ENCODE measurements around the gene ASPDH.
"Not testable (repeated sequence)": the region's sequence is repeated elsewhere in the genome, so short reads cannot be mapped to it uniquely, and the experiment has no call there.

ASPDH gene

DNA sequence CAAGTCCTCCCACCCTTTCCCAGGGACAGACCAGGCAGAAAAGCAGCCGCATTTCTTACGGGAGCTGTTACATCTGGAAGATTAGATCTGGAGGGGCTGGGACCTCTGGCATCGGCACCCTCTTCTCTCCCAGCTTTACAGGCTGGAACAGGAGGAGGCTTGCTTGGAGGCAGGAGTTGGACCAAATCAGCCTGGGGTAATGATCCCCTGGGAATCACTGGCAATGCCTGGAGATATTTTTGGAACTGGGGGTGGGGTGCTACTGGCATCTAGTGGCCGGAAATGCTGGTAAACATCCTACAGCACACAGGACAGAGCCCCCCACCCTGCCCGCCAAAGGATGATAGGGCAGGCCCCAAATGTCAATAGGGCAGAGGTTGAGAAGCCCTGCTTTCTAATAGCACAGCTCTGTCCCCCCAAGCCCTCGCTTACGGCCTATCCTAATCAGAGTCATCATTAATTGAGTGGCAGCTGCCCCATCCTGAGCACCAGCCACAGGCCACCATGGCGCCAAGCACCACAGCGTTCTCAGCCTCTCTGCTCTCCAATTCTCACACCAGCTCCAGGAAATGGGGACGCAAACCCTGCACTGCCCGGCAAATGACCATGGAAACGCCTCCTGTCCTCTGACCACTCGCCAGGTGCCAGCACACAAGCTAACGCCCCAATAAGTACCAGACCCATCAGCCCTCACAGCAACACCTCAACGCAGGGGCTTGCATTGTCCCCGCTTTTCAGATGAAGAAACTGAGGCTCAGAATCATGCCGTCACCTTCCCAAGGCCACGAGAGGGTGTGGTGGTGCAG, 33.9 kb upstream of the ASPDH start:
- DNase-seq: no peak

DNA sequence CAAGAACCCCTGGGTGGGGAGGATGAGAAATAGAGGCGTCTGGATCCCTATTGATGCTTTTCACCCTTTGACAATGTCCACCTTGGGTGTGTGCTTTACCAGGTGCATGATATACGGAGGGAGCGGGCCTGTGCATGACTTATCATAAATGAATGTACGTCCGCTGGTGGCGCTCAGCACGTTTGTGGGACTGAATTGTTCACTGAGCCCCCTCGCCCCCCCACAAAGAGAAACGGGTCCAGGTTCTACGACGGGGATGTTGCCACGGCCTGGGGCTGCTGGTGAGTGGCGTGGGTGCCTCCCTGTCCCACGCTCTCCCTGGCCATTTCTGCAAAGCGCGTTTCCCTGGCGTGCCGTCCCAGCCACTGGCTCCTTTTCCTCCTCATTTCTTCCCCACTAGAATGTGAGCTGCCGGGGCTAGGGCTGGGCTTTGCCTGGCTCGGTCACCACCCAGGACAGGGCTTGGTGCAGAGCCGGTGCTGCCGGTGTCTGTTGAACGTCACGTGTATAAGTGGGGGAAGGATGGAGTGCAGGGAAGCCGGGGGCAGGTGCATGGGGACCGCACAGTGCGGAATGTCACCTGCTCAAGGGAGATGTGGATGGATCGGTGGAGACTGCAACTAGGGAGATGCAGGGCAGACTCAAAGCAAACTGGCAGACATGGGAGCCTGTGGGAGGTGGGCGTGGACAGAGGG, 33.0 kb upstream of the ASPDH start:
- no peak for DNase-seq

- DNase-seq: no peak
These were observed 29.2 kb upstream of the ASPDH start for GRCh38 chr19:50542943-50543342.

- DNase-seq: peak; percentile 86
These were observed 24.1 kb upstream of the ASPDH start for GRCh38 chr19:50537769-50538230.

DNA sequence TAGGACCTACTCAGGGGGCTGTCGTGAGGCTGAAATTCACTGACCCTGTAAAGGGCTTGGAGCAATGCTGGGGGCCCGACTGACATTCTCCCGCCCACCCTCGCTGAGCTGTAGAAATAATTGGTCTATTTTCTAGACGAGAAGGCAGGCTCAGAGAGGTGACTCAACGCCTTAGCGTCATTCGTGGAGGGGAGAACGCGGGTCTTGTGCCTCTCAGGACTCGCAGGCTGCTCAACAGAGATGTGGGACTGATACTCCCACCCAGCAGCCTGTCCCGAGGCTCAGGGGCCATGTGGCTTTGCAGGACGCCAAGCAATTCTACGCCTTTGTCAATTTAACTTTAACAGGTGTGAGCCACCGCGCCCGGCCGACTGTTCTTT, 23.6 kb upstream of the ASPDH start:
- DNase-seq: no peak

DNA sequence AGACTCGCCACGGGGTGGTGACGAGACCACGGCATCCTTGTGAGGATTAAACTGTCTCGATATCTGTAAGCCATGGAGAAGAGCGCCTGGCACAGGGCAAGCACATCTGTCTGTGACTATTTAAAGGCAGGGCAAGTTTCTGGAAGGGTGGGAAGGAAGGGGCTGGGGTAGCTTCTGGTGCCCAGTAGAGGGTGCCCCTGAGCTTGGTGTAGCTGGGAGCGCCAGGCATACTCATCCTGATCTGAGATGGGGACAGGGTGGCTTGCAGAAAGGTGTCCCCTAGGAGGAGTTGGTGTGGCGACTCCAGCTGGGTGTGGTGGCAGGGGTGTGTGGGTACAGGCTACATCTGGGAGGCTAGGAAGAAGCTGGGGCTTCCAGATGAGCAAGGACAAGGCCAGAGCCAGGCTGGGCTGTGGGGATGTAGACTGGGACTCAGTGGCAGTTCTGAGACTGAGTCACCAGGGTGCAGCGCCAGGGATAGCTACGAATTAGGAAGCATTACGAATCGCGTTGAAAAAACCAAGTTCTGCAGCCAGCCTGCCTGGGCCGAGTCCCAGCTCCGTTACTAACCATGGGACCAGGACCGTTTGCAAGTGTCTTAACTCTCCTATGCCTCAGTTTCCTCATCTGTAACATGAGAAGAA, 23.1 kb upstream of the ASPDH start:
- no peak for DNase-seq

DNA sequence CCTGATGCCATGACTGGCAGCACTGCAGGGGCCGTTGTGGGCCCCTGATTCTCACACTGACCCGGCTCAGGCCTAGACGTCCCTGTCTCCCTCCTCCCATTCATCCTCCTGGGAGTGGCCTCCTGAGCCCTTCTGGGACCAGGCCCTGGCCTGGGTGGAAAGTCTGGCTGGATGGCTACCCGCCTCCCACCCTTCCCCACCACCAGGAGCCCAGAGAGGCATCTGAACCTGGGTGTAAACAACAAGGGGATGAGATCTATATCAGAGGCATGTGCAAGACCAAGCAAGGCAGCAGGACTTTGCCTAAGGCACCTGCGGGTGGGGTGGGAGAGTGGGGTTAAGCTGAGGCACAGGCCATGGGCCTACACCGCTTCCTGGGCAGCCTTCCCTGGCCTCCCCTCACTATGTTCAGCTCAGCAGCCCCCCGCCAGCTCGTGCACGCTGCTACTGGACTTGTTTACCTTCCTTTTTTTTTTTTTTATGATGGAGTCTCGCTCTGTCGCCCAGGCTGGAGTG, 22.0 kb upstream of the ASPDH start:
- no peak for DNase-seq

DNA sequence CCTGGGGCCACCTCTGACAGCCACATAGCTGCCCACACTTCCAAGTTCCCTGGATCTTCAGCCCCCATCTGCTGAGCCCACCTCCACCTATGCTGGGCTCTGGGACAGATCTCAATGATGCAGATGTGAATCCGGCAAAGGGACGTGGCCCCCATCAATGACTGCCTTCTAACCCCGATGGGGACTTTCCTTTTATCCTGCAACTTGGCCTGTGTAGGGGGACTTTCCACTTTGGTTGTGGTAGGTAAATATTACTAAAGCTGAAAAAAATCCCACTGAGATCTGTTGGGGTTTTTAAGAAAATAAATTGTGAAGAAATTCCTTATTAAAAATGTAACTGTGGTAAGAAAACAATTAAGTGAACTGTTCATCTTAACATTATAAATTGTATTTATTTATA, 20.8 kb upstream of the ASPDH start:
- DNase-seq: no peak

GRCh38 chr19:50532952-50533351, 19.2 kb upstream of the ASPDH start:
- no peak for DNase-seq

GRCh38 chr19:50531171-50531612, 17.5 kb upstream of the ASPDH start:
- DNase-seq: no peak

DNA sequence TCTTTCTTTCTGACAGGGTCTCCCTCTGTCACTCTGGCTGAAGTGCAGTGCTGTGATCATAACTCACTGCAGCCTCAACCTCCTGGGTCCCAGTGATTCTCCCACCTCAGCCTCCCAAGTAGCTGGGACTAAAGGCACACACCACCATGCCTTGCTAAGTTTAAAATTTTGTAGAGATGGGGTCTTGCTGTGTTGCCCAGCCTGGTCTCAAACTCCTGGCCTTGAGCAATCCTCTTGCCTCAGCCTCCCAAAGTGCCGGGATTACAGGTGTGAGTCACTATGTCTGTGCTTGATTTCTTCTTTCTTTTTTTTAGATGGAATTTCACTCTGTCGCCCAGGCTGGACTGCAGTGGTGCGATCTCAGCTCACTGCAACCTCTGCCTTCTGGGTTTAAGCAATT, 14.3 kb upstream of the ASPDH start:
- not testable (repeated sequence) for DNase-seq

DNA sequence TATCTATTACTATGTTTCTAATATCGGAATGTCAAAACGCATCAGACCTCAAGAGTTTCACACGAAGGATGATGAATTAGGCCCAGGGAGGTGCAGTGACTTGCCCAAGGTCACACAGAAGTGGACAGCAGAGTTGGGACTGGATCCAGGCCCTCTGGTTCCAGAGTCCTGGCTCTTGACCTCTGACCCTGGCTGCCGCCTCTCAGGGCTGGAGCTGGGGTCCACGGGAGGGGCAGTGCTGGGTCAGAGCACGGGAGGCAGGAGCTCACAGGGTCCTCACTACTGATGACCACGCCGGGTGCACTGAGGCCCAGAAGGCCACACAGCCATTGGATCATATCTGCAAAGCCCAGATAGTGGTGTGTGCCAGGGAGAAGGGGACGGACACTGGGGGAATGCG, 9.2 kb upstream of the ASPDH start:
- DNase-seq: no peak

GRCh38 chr19:50520822-50521465, 7.2 kb upstream of the ASPDH start:
- DNase-seq: no peak

GRCh38 chr19:50519006-50519575, 5.4 kb upstream of the ASPDH start:
- DNase-seq: no peak

- no peak for DNase-seq
These were observed 4.6 kb upstream of the ASPDH start for GRCh38 chr19:50518091-50519005.

- DNase-seq: no peak
These were observed 4.0 kb upstream of the ASPDH start for GRCh38 chr19:50517704-50518075.

DNA sequence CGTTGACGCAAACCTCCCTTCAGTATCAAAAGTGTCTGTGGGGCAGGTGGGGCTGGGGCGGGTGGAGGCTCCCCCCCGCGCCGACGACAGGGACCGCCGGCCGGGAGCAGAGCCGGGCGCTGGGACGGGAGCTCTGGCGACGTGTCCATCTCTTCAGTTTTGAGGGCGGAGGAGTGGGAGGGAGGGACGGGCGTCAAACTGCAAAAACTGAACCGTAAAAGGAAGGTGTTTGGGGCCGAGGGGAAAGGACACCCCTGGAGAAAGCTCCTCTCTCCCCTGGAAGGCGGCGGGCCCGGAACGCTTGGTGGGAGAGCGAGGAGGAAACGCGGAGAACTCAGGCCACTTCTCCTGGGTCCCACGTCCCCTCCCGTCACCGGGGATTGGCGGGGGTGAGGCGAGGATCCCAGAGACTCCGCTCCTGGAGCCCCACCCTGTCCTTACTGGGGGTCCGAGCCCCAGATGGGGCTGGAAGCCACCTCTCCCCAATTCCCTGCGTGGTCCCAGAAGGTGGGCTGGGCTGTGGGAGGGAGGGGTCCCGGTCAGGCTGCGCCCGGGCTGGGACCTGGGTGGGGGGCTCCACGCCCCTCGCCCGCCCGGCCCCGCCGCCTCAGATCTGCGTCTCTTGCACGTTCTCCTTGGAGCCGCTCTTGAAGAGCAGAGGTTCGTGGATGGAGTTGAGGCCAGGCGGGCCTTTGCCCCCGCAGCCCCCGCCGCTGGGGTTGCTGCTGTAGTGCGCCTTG, 3.4 kb upstream of the ASPDH start:
- DNase-seq: no peak

- DNase-seq: no peak
These were observed 2.7 kb upstream of the ASPDH start for GRCh38 chr19:50516456-50516855.

GRCh38 chr19:50515168-50515561, 1.5 kb upstream of the ASPDH start:
- no peak for DNase-seq

GRCh38 chr19:50514346-50515167, 844 bp upstream of the ASPDH start:
- no peak for DNase-seq

Measured in kidney glomerular epithelial cell (primary cell).